GM12892 (cell line): Measurements from ENCODE around the gene UCHL5.
"Not testable (repeated sequence)": the region's sequence is repeated elsewhere in the genome, so short reads cannot be mapped to it uniquely, and the experiment has no call there.

ENCODE experiments used
- POLR2A ChIP-seq: IDR thresholded peaks from 2 replicates; pipeline ENCODE4 v1.6.1; 2011; ENCODE audit warnings: low read depth, low read length, control low read depth
- POLR2AphosphoS5 ChIP-seq: IDR thresholded peaks from 2 replicates; pipeline ENCODE4 v1.6.1; 2011; ENCODE audit warnings: low read depth, low read length, control low read depth
- TAF1 ChIP-seq: IDR thresholded peaks from 2 replicates; pipeline ENCODE4 v1.6.1; 2011; ENCODE audit warnings: low read depth, mild to moderate bottlenecking, control low read depth, low read length, borderline replicate concordance

GRCh38 chr1:192980334-192980733 lies 78.8 kb downstream of the UCHL5 start:
- TF ChIP-seq POLR2A, POLR2AphosphoS5, TAF1: not testable (repeated sequence)
